ENCODE data around the gene OTUD5.
"Not testable (repeated sequence)": the region's sequence is repeated elsewhere in the genome, so short reads cannot be mapped to it uniquely, and the experiment has no call there.

Gene OTUD5

GRCh38 chrX:48957477-48957826 lies at the start of gene OTUD5:
TSS of gene OTUD5 (minus strand) at chrX:48957607. CDS start at chrX:48957570, 37 bp downstream.
- peak; percentile 80 for DNase-seq

- no peak for DNase-seq
Measured at GRCh38 chrX:49003696-49004095, 46.3 kb upstream of the OTUD5 start.

- DNase-seq: peak; percentile 98
Measured at GRCh38 chrX:49002091-49002935, 44.9 kb upstream of the OTUD5 start, which contains the start of gene GRIPAP1. TSS of gene GRIPAP1 (minus strand) at chrX:49002264. CDS start at chrX:49002229, 35 bp downstream.

GRCh38 chrX:49001521-49002090 lies 44.2 kb upstream of the OTUD5 start:
- peak; percentile 99 for DNase-seq

GRCh38 chrX:49000636-49001035 lies 43.2 kb upstream of the OTUD5 start:
- no peak for DNase-seq

- no peak for DNase-seq
Measured at GRCh38 chrX:48999030-48999429, 41.6 kb upstream of the OTUD5 start.

- DNase-seq: peak; percentile 44
Measured at GRCh38 chrX:48998391-48998790, 41.0 kb upstream of the OTUD5 start.

GRCh38 chrX:48997865-48998264 lies 40.5 kb upstream of the OTUD5 start:
- DNase-seq: no peak

GRCh38 chrX:48997455-48997854 lies 40.0 kb upstream of the OTUD5 start:
- no peak for DNase-seq

- DNase-seq: peak; percentile 71
Measured at GRCh38 chrX:48996969-48997368, 39.6 kb upstream of the OTUD5 start.

GRCh38 chrX:48992341-48992740 lies 34.9 kb upstream of the OTUD5 start:
- peak; percentile 98 for DNase-seq

- no peak for DNase-seq
Measured at GRCh38 chrX:48989483-48989882, 32.1 kb upstream of the OTUD5 start.

- DNase-seq: no peak
Measured at GRCh38 chrX:48983896-48984295, 26.5 kb upstream of the OTUD5 start.

- no peak for DNase-seq
Measured at GRCh38 chrX:48983081-48983480, 25.7 kb upstream of the OTUD5 start.

GRCh38 chrX:48981178-48981577 lies 23.8 kb upstream of the OTUD5 start:
- DNase-seq: no peak

- DNase-seq: not testable (repeated sequence)
Measured at GRCh38 chrX:48980341-48980740, 22.9 kb upstream of the OTUD5 start.

- DNase-seq: no peak
Measured at GRCh38 chrX:48978226-48978625, 20.8 kb upstream of the OTUD5 start.

GRCh38 chrX:48976086-48976485 lies 18.7 kb upstream of the OTUD5 start:
- no peak for DNase-seq

GRCh38 chrX:48975541-48975940 lies 18.1 kb upstream of the OTUD5 start:
- DNase-seq: no peak

GRCh38 chrX:48975041-48975440 lies 17.6 kb upstream of the OTUD5 start:
- no peak for DNase-seq

- no peak for DNase-seq
Measured at GRCh38 chrX:48974574-48974973, 17.2 kb upstream of the OTUD5 start.

- no peak for DNase-seq
Measured at GRCh38 chrX:48974033-48974432, 16.6 kb upstream of the OTUD5 start.

GRCh38 chrX:48972220-48973164 lies 15.1 kb upstream of the OTUD5 start:
- peak; percentile 76 for DNase-seq

Measured in NCI-H82 (cell line).